ENCODE data around the gene ATP8B3.
A peak's percentile ranks its signal among the peaks of the same experiment; 100 is the strongest.

The ATP8B3 gene

DNA sequence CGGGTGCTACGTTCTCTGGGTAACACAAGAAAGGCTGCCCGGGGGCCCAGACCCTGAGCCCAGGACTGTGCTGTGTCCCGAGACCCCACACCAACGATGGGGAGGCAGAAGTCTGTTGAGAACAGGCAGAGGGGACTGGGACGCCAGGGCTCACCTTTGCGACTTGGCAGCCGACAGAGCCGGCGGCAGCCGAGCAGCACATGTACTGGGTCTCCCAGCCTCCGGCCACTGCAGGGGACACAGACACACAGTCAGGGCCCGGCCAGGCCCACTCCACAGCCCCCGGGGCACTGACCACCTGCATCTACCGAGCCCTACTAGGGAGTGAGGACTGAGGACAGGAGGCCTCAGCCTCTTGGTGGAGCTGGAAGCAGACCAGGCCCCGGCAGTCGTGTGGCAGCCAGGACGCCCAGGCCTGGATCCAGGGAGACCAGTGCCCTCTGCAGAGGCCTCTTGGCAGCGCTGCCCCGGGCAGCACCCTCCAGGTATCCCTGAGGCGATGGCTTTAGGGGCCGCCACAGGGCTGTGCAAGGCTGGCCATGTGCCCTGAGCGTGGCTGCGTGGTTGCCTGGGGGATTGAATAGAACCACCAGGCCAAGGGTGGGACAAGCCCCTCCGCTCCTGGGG lies 5.6 kb upstream of the ATP8B3 start:
- DNase-seq (ENCODE audit: low read depth in 2 of 3, low spot score in 1 of 3), result no peak

GRCh38 chr19:1816530-1817298 lies 4.6 kb upstream of the ATP8B3 start:
- no peak for DNase-seq (ENCODE audit: low read depth in 2 of 3, low spot score in 1 of 3)

GRCh38 chr19:1815605-1816529 lies 3.8 kb upstream of the ATP8B3 start:
- no peak for DNase-seq (ENCODE audit: low read depth in 2 of 3, low spot score in 1 of 3)

- DNase-seq (ENCODE audit: low read depth in 2 of 3, low spot score in 1 of 3), result no peak
These were observed 2.9 kb upstream of the ATP8B3 start for GRCh38 chr19:1814833-1815604.

GRCh38 chr19:1814391-1814790 lies 2.3 kb upstream of the ATP8B3 start:
- DNase-seq (ENCODE audit: low read depth in 2 of 3, low spot score in 1 of 3), result no peak

GRCh38 chr19:1813192-1814182 lies 1.4 kb upstream of the ATP8B3 start:
- DNase-seq (ENCODE audit: low read depth in 2 of 3, low spot score in 1 of 3), result no peak

GRCh38 chr19:1812426-1813191 lies 533 bp upstream of the ATP8B3 start:
- peak; percentile 77 to 84 (median 78) for DNase-seq (ENCODE audit: low read depth in 2 of 3, low spot score in 1 of 3)

GRCh38 chr19:1811472-1811894 lies 593 bp downstream of the ATP8B3 start:
- peak; percentile 36 to 38 (median 37) for DNase-seq (ENCODE audit: low read depth in 2 of 3, low spot score in 1 of 3)

- no peak for DNase-seq (ENCODE audit: low read depth in 2 of 3, low spot score in 1 of 3)
These were observed 1.5 kb downstream of the ATP8B3 start for GRCh38 chr19:1810439-1811160.

DNA sequence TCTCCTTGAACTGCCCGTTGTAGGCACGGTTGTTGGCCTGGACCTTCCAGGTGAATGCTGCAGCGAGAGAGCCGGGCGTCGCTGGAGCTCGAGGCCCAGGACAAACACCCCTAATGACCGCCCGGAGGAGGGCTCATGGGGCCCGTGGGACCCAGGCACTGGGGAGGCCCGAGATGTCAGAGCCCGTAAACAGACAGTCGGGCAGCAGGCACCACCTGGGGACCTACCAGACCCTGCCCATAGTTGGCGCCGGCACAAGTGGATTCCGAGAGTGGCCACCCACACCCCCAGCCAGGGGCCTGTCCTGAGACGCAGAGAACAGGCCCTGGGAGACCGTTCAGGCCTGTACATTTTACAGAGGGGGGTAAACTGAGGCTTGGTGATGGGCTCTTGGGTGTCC lies 2.4 kb downstream of the ATP8B3 start:
- no peak for DNase-seq (ENCODE audit: low read depth in 2 of 3, low spot score in 1 of 3)

- DNase-seq (ENCODE audit: low read depth in 2 of 3, low spot score in 1 of 3), result no peak
These were observed 3.7 kb downstream of the ATP8B3 start for GRCh38 chr19:1808395-1808731.

DNA sequence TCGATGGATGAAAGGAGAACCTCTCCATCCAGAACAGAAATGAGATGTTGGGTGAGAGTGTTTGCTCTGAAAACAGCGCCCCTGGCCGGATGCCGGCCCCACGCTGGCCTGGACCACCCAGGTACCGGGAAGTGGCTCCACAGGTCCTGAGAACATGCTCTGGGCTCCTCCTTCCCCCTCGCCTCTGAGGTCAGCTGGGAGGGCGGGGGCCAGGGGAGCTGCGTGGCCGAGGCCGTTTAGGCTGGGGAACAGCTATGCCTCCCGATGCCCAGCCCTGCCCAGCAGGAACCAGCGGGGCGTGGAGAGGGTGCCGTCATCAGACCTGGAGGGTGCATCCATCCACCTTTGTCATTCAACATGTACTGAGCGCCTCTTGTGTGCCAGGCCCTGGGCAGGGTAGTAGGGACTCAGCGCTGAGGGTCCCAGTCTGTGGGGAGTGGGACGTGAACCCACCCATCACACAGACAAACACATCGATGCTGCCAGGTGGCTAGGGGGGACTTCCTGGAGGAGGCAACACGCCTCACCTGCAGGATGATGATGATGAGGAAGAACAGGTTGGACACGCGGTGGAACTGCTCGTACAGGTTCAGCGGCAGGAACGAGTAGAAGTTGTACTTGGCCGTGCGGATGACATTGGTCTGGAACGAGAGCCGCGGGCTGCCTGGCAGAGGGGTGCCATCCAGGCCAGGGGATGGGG lies 4.2 kb downstream of the ATP8B3 start:
- no peak for DNase-seq (ENCODE audit: low read depth in 2 of 3, low spot score in 1 of 3)

DNA sequence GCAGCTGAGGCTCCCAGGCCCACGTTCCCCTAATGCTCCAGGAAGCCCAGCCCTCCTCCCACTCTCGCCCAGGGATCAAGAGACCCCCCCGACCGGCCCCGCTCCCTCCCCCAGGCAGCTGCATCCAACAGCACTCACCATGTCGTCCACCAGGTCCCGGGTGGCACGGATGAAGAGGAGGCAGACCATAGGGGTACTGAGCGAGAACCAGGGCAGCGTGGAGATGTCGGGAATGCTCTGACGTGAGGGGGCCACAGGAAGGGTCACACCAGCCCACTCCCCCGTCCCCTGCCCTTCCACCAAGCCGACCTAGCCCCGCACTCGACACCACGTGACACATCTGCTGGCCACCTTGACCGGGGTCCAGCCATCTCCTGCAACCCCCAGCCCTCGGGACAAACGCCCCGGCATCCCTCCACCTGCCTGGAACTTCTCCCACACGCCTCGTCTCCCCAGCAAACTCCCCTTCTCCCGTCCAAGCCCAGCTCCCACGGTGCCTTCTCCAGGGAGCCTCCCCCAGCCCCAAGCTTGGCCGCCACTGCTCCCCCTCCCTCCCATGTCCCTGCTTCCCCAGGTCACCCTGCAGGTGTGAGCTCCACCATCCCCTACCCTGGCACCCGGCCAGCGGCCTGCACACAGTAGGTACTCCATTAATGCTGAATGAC lies 4.9 kb downstream of the ATP8B3 start:
- DNase-seq (ENCODE audit: low read depth in 2 of 3, low spot score in 1 of 3), result no peak

GRCh38 chr19:1806184-1807029 lies 5.7 kb downstream of the ATP8B3 start:
- no peak for DNase-seq (ENCODE audit: low read depth in 2 of 3, low spot score in 1 of 3)

- DNase-seq (ENCODE audit: low read depth in 2 of 3, low spot score in 1 of 3), result no peak
These were observed 6.5 kb downstream of the ATP8B3 start for GRCh38 chr19:1805401-1806183.

GRCh38 chr19:1804858-1805257 lies 7.2 kb downstream of the ATP8B3 start:
- DNase-seq (ENCODE audit: low read depth in 2 of 3, low spot score in 1 of 3), result no peak
